Esophagus squamous epithelium (tissue), 4 donors: ENCODE measurements around the gene PBX4.

Experiments used
- POLR2A ChIP-seq, 4 donors: fragments of 450-650 bp; IDR thresholded peaks; one replicate each; pipeline ENCODE4 v1.6.1; 2017; ENCODE audit warnings: antibody characterized with exemption in 4 of 4, mild to moderate bottlenecking in 4 of 4, moderate library complexity in 3 of 4
- TF ChIP-seq, protein P1 (sequence below), 6 experiments: fragments of 450-650 bp in 4 of 6; fragments of 200-600 bp in 2 of 6; sonication (generic) in 2 of 6; IDR thresholded peaks; one replicate each; pipeline ENCODE4 v1.5.1; 2016 to 2019; ENCODE audit warnings: antibody characterized with exemption in 6 of 6, mild to moderate bottlenecking in 4 of 6, moderate library complexity in 4 of 6

DNA sequence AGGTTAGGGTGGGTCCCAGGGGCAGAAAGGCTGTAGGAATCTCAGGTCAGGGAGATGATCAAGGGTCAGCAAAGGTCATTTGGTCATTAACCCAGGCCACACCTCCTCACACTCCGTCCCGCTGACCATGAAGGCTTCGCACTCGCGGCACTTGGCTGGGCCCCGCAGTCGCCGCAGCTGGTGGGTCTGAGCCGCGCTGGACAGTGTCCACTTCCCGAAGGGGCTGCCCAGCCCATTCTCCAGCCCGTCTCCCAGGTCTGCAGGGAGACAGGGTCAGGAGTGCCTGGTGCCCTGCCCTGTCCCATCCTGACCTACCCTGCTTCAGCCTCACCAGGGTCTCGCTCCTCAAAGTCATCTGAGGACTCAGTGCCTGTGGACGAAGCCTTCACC is 16.8 kb upstream of the PBX4 start:
- TF ChIP-seq, protein P1, sequence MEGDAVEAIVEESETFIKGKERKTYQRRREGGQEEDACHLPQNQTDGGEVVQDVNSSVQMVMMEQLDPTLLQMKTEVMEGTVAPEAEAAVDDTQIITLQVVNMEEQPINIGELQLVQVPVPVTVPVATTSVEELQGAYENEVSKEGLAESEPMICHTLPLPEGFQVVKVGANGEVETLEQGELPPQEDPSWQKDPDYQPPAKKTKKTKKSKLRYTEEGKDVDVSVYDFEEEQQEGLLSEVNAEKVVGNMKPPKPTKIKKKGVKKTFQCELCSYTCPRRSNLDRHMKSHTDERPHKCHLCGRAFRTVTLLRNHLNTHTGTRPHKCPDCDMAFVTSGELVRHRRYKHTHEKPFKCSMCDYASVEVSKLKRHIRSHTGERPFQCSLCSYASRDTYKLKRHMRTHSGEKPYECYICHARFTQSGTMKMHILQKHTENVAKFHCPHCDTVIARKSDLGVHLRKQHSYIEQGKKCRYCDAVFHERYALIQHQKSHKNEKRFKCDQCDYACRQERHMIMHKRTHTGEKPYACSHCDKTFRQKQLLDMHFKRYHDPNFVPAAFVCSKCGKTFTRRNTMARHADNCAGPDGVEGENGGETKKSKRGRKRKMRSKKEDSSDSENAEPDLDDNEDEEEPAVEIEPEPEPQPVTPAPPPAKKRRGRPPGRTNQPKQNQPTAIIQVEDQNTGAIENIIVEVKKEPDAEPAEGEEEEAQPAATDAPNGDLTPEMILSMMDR (IDR thresholded peaks at IDR 0.05), result no peak
- no peak for TF ChIP-seq POLR2A (IDR thresholded peaks at IDR 0.05)
